Osteoblast (primary cell): ENCODE data around the gene PARD3B. TPM values are rescaled to one million over a fixed set of nuclear protein-coding genes. Genes with fewer than 3 reads are reported as not detected.

Experiments
- DNase-seq: peaks from one replicate; pipeline ENCODE4 v3.0.0; 2011; ENCODE audit warnings: low spot score, mixed read lengths; ENCODE audit not compliant: insufficient read length; ENCODE audit errors: missing footprints
- H2AFZ ChIP-seq: 2 replicates; pipeline ENCODE4 v1.6.0; 2011; ENCODE audit warnings: mild to moderate bottlenecking, low read length
- H3K27ac ChIP-seq: 2 replicates; pipeline ENCODE4 v1.5.1; 2011; ENCODE audit warnings: mild to moderate bottlenecking, low read depth, low read length, moderate library complexity
- H3K27me3 ChIP-seq: 2 replicates; pipeline ENCODE4 v1.6.0; 2012; ENCODE audit warnings: mild to moderate bottlenecking, control low read depth, inconsistent platforms, low read length, moderate library complexity; ENCODE audit not compliant: insufficient read depth
- H3K36me3 ChIP-seq: 2 replicates; pipeline ENCODE4 v1.5.1; 2011; ENCODE audit warnings: mild to moderate bottlenecking, low read length, control low read depth, moderate library complexity; ENCODE audit not compliant: insufficient read depth
- H3K4me1 ChIP-seq: 2 replicates; pipeline ENCODE4 v1.5.1; 2011; ENCODE audit warnings: mild to moderate bottlenecking, low read length, control low read depth, moderate library complexity; ENCODE audit not compliant: insufficient read depth
- H3K4me2 ChIP-seq: 2 replicates; pipeline ENCODE4 v1.6.0; 2011; ENCODE audit warnings: mild to moderate bottlenecking, low read length; ENCODE audit not compliant: insufficient read depth
- H3K4me3 ChIP-seq: fragments of 200-600 bp; sonication (generic); 3 replicates; pipeline ENCODE4 v1.5.1; 2012; ENCODE audit warnings: mild to moderate bottlenecking, low read length, inconsistent platforms; ENCODE audit not compliant: insufficient read depth
- H3K79me2 ChIP-seq: 2 replicates; pipeline ENCODE4 v1.6.0; 2012; ENCODE audit warnings: mild to moderate bottlenecking, low read length, control low read depth, inconsistent platforms; ENCODE audit not compliant: insufficient read depth
- H3K9me3 ChIP-seq: 2 replicates; pipeline ENCODE4 v1.5.1; 2011; ENCODE audit warnings: low read depth, low read length, control low read depth
- H4K20me1 ChIP-seq: 2 replicates; pipeline ENCODE4 v1.6.0; 2012; ENCODE audit warnings: mild to moderate bottlenecking, low read length, control low read depth; ENCODE audit not compliant: insufficient read depth
- CTCF ChIP-seq: IDR thresholded peaks from 2 replicates; pipeline ENCODE4 v1.5.1; 2011; ENCODE audit warnings: mild to moderate bottlenecking, low read depth, low read length, moderate library complexity; ENCODE audit errors: extremely low read depth
- total RNA-seq: library from RNA; depleted of rRNA; stranded (reverse); fragments of >200 nt; gene quantifications from 2 replicates; pipeline ENCODE4 v1.2.3, GENCODE V29; 2012

The PARD3B gene
- total RNA-seq, 1 donor, result 22.4 TPM

- Histone ChIP-seq H3K4me1 (peaks cover 10% of the 10 kb centered on the region), H3K9me3 (no peaks in the 10 kb centered on the region), H2AFZ (no peak overlapping the region), H3K79me2 (no peaks in the 10 kb centered on the region), H4K20me1 (no peaks in the 10 kb centered on the region), H3K4me2 (no peak overlapping the region), H3K4me3 (no peak overlapping the region), H3K27ac (no peak overlapping the region), H3K27me3 (no peaks in the 10 kb centered on the region), H3K36me3 (no peaks in the 10 kb centered on the region)
- DNase-seq, result no peak
- no peak for TF ChIP-seq CTCF
These were observed 648.6 kb downstream of the PARD3B start for GRCh38 chr2:205193836-205194228.

DNA sequence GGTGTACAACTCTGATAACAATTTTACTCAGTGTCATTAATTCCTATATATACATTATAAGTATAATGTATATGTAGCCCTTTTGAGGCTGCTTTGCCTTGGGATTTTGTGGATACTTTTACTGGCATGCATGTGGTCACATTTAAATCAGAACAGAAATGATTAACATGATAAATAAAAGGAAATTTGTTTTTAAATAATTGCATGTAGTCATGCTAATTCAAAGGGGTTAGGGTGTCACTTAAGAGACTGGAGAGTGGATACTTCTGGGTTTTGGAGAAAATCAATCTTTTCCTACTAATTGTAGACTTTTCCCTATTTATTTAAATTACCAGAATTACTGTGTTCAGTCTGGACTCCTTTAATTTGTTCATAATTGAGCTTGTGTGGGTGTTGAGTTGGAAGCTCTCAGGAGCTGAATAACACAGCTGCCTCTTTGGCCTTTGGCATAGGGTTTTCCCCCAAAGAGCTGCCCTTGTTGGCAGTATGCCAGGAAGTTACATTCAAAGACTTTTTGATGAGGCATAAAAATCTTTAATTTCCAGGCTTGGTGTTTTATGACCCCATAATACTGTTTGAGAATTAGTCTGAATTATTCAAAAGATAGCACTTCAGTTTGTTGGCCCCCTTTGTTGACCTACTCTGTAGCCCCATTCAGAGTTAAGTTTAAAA, 652.3 kb downstream of the PARD3B start:
- Histone ChIP-seq H3K4me3 (no peak overlapping the region), H3K9me3 (no peaks in the 10 kb centered on the region), H3K27me3 (no peaks in the 10 kb centered on the region), H3K27ac (peak overlapping the region; percentile 45), H3K4me2 (peak overlapping the region; percentile 62), H4K20me1 (no peaks in the 10 kb centered on the region), H3K4me1 (peaks cover 10% of the 10 kb centered on the region), H3K79me2 (no peaks in the 10 kb centered on the region), H3K36me3 (no peaks in the 10 kb centered on the region), H2AFZ (peak overlapping the region; percentile 40)
- TF ChIP-seq CTCF, result no peak
- peak; percentile 15 for DNase-seq

- Histone ChIP-seq H3K27me3 (no peaks in the 10 kb centered on the region), H3K4me3 (no peak overlapping the region), H3K79me2 (no peaks in the 10 kb centered on the region), H3K4me1 (peaks cover 10% of the 10 kb centered on the region), H3K9me3 (no peaks in the 10 kb centered on the region), H2AFZ (peak overlapping the region; percentile 40), H3K36me3 (no peaks in the 10 kb centered on the region), H3K4me2 (peak overlapping the region; percentile 62), H4K20me1 (no peaks in the 10 kb centered on the region), H3K27ac (peak overlapping the region; percentile 45)
- DNase-seq, result peak; percentile 51
- no peak for TF ChIP-seq CTCF
These were observed 652.9 kb downstream of the PARD3B start for GRCh38 chr2:205198140-205198525.

GRCh38 chr2:205199165-205199850, 654.0 kb downstream of the PARD3B start:
- Histone ChIP-seq H3K36me3 (no peaks in the 10 kb centered on the region), H4K20me1 (no peaks in the 10 kb centered on the region), H2AFZ (no peak overlapping the region), H3K4me1 (peaks cover 10% of the 10 kb centered on the region), H3K79me2 (no peaks in the 10 kb centered on the region), H3K9me3 (no peaks in the 10 kb centered on the region), H3K4me2 (no peak overlapping the region), H3K4me3 (no peak overlapping the region), H3K27me3 (no peaks in the 10 kb centered on the region), H3K27ac (no peak overlapping the region)
- no peak for DNase-seq
- no peak for TF ChIP-seq CTCF
